SK-MEL-5 (cell line): Measurements from ENCODE around the gene HSPB3. TPM values are rescaled to one million over a fixed set of nuclear protein-coding genes. Genes with fewer than 3 reads are reported as not detected.
"Not testable (repeated sequence)": the region's sequence is repeated elsewhere in the genome, so short reads cannot be mapped to it uniquely, and the experiment has no call there.

ENCODE experiments used
- DNase-seq: peaks from one replicate; pipeline ENCODE4 v3.0.0-alpha.2; 2016; ENCODE audit warnings: low read depth, low spot score
- in situ Hi-C: cut with HindIII; loops from 2 replicates; pipeline ENCODE4 v1.10.0; 2016; ENCODE audit warnings: low sequenced_read_pairs, high pct_unique_total_duplicates, low pct_unique_long_range_greater_than_20kb
- total RNA-seq: library from RNA; depleted of rRNA; stranded (reverse); fragments of >200 nt; shearing (Covaris generic); gene quantifications from 2 replicates; pipeline ENCODE4 v1.2.3, GENCODE V29; 2014; rRNA removed

HSPB3 gene
- total RNA-seq, 1 experiment from 2014 or later: not detected

GRCh38 chr5:54489648-54489979 lies 34.1 kb downstream of the HSPB3 start:
- in situ Hi-C loops, DNase-seq: not testable (repeated sequence)

GRCh38 chr5:54491326-54491725 lies 35.8 kb downstream of the HSPB3 start:
- in situ Hi-C loops: no loop called here
- DNase-seq: no peak

DNA sequence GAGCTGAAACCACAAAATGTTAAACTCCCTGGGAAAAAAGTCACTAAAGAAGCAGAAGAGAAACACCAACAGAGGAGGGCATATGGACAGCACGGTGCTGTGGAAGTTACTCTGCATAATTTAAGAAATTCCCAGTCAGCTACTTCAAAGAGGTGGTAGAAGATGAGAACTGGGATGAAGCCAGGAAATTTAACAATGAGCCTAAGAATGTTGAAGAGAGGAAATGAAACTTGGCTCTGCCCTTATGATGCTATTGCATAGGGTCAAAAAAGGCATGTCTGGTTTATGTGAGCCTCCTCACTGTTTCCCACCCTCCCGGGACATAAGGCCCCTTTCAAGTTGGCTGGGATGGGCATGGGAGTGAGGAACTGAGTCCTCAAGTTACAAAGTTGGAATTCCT lies 36.7 kb downstream of the HSPB3 start:
- DNase-seq: peak; percentile 55
- in situ Hi-C loops: no loop called here

- in situ Hi-C loops: no loop called here
- DNase-seq: no peak
These were observed 39.5 kb downstream of the HSPB3 start for GRCh38 chr5:54495027-54495426.

Other genes with a start within 250 kb of the HSPB3 start
- 14.9 and 15.2 TPM in 2 replicates for gene ARL15, start 145.1 kb upstream of the HSPB3 start, total RNA-seq
- 43.1 and 44.7 TPM in 2 replicates for gene SNX18, start 62.1 kb downstream of the HSPB3 start, total RNA-seq